Lower lobe of right lung (tissue), 2 donors: ENCODE measurements around the gene ATP5PF. TPM values are rescaled to one million over a fixed set of nuclear protein-coding genes. Genes with fewer than 3 reads are reported as not detected.

Experiments used
- ATAC-seq, 2 donors: fragments of 200-7000 bp; cut with Tn5 transposase; one replicate each; pipeline ENCODE4 v1.9.1; 2020 to 2022; ENCODE audit warnings: mild to moderate bottlenecking in 2 of 2, moderate library complexity in 2 of 2
- DNase-seq: peaks from one replicate; pipeline ENCODE4 v3.0.0-alpha.2; 2020
- H3K27ac ChIP-seq: fragments of 200-600 bp; one replicate; pipeline ENCODE4 v1.8.0; 2022
- H3K27me3 ChIP-seq: fragments of 200-600 bp; one replicate; pipeline ENCODE4 v1.8.0; 2022; ENCODE audit warnings: low read depth
- H3K36me3 ChIP-seq: fragments of 200-600 bp; one replicate; pipeline ENCODE4 v1.8.0; 2022; ENCODE audit warnings: mild to moderate bottlenecking
- H3K4me1 ChIP-seq: fragments of 200-600 bp; one replicate; pipeline ENCODE4 v1.8.0; 2022
- H3K4me3 ChIP-seq: fragments of 200-600 bp; one replicate; pipeline ENCODE4 v1.8.0; 2022; ENCODE audit warnings: mild to moderate bottlenecking
- H3K9me3 ChIP-seq: fragments of 200-600 bp; one replicate; pipeline ENCODE4 v1.8.0; 2022
- CTCF ChIP-seq: fragments of 200-600 bp; IDR thresholded peaks from one replicate; pipeline ENCODE4 v1.8.0; 2022; ENCODE audit warnings: antibody characterized with exemption, mild to moderate bottlenecking
- intact Hi-C: fragments of 100-400 bp; cut with DNase I; formaldehyde crosslinking; loops from one replicate; pipeline ENCODE4 v1.11.0; 2022
- total RNA-seq: library from RNA; stranded (reverse); fragmentation: NEBNext Ultra II Directional; extraction: Animal tissue kit (Norgen Biotek cat#: 25700); gene quantifications from one replicate; pipeline ENCODE4 v1.2.1, GENCODE V29; 2021
- donor health status: DM: no; HTN: yes; CAD: no; lungs with severe emphysema.

ATP5PF gene
- total RNA-seq, 1 donor from 2014 or later = 75.8 TPM

- H3K27me3 ChIP-seq = no peaks in the 10 kb centered on the region
- H3K9me3 ChIP-seq = no peaks in the 10 kb centered on the region
- H3K4me1 ChIP-seq = no peaks in the 10 kb centered on the region
- ATAC-seq = no peak
- peak overlapping the region; percentile 1 for H3K4me3 ChIP-seq
- no peak for DNase-seq
- no peak for TF ChIP-seq CTCF
- H3K27ac ChIP-seq = peak overlapping the region; percentile 43
- H3K36me3 ChIP-seq = peaks cover 68% of the 10 kb centered on the region
- intact Hi-C loops = no loop called here
Observed at GRCh38 chr21:25756190-25756932, 21.7 kb upstream of the ATP5PF start.

GRCh38 chr21:25752416-25752815 is 17.7 kb upstream of the ATP5PF start:
- DNase-seq = no peak
- no peaks in the 10 kb centered on the region for H3K27me3 ChIP-seq
- H3K4me3 ChIP-seq = no peak overlapping the region
- no peak for TF ChIP-seq CTCF
- no peaks in the 10 kb centered on the region for H3K9me3 ChIP-seq
- intact Hi-C loops = no loop called here
- no peak for ATAC-seq
- H3K4me1 ChIP-seq = no peaks in the 10 kb centered on the region
- H3K36me3 ChIP-seq = peaks cover 64% of the 10 kb centered on the region
- no peak overlapping the region for H3K27ac ChIP-seq

- H3K36me3 ChIP-seq = peaks cover 80% of the 10 kb centered on the region
- no peak for TF ChIP-seq CTCF
- H3K4me1 ChIP-seq = no peaks in the 10 kb centered on the region
- H3K9me3 ChIP-seq = no peaks in the 10 kb centered on the region
- no peak overlapping the region for H3K27ac ChIP-seq
- ATAC-seq = no peak
- H3K4me3 ChIP-seq = no peak overlapping the region
- DNase-seq = no peak
- intact Hi-C loops = no loop called here
- H3K27me3 ChIP-seq = no peaks in the 10 kb centered on the region
Observed at GRCh38 chr21:25750085-25750484, 15.4 kb upstream of the ATP5PF start.

GRCh38 chr21:25744854-25745253 is 10.2 kb upstream of the ATP5PF start:
- no peak overlapping the region for H3K27ac ChIP-seq
- peaks cover 48% of the 10 kb centered on the region for H3K36me3 ChIP-seq
- no peak for TF ChIP-seq CTCF
- no peaks in the 10 kb centered on the region for H3K4me1 ChIP-seq
- ATAC-seq = no peak
- DNase-seq = no peak
- H3K27me3 ChIP-seq = no peaks in the 10 kb centered on the region
- H3K9me3 ChIP-seq = no peaks in the 10 kb centered on the region
- intact Hi-C loops = no loop called here
- no peak overlapping the region for H3K4me3 ChIP-seq

- no peak for TF ChIP-seq CTCF
- Histone ChIP-seq H3K27me3 (no peaks in the 10 kb centered on the region), H3K27ac (no peak overlapping the region), H3K4me3 (no peak overlapping the region), H3K9me3 (no peaks in the 10 kb centered on the region), H3K36me3 (peaks cover 28% of the 10 kb centered on the region), H3K4me1 (no peaks in the 10 kb centered on the region)
- ATAC-seq (peak in 1 of 2 donors; percentile 25), DNase-seq (no peak)
- intact Hi-C loops = no loop called here
Observed at GRCh38 chr21:25742900-25743299, 8.2 kb upstream of the ATP5PF start.
